ENCODE results near the gene KCNT1.

Gene KCNT1

GRCh38 chr9:135726138-135726853 lies 24.3 kb downstream of the KCNT1 start:
- Histone ChIP-seq H3K27ac (ENCODE audit: low read length) (no peak overlapping the region), H3K9me3 (ENCODE audit: insufficient read depth, low read length) (no peaks in the 10 kb centered on the region)
- TF ChIP-seq EZH2phosphoT487 (IDR thresholded peaks at IDR 0.05; ENCODE audit: low read depth) (no peak), CTCF (IDR thresholded peaks at IDR 0.05; ENCODE audit: low read depth, low read length) (0 out of 2 replicates have a peak, but pooled peaks have one; percentile 22)

GRCh38 chr9:135727257-135727875 lies 25.4 kb downstream of the KCNT1 start:
- Histone ChIP-seq H3K27ac (ENCODE audit: low read length) (no peak overlapping the region), H3K27me3 (ENCODE audit: low read depth, low read length) (no peaks in the 10 kb centered on the region), H3K79me2 (ENCODE audit: low read length) (no peaks in the 10 kb centered on the region), H3K9ac (ENCODE audit: low read length) (no peak overlapping the region), H3K9me3 (ENCODE audit: insufficient read depth, low read length) (no peaks in the 10 kb centered on the region), H3K36me3 (replicated peaks; ENCODE audit: low read depth, low read length) (no peaks in the 10 kb centered on the region), H3K4me1 (ENCODE audit: low read length) (no peaks in the 10 kb centered on the region), H4K20me1 (ENCODE audit: insufficient read depth, low read length) (no peaks in the 10 kb centered on the region), H2AFZ (ENCODE audit: low read depth, low read length) (no peak overlapping the region), H3K4me2 (ENCODE audit: low read length) (no peak overlapping the region), H3K4me3 (ENCODE audit: low read length) (no peak overlapping the region)
- TF ChIP-seq EZH2phosphoT487 (IDR thresholded peaks at IDR 0.05; ENCODE audit: low read depth) (no peak), CTCF (IDR thresholded peaks at IDR 0.05; ENCODE audit: low read depth, low read length) (no peak)

More at GRCh38 chr9:135726138-135726853, 24.3 kb downstream of the KCNT1 start:
- Histone ChIP-seq H3K27me3 (ENCODE audit: low read depth, low read length) (no peaks in the 10 kb centered on the region), H3K4me3 (ENCODE audit: low read length) (no peak overlapping the region), H2AFZ (ENCODE audit: low read depth, low read length) (no peak overlapping the region), H3K9ac (ENCODE audit: low read length) (no peak overlapping the region), H3K79me2 (ENCODE audit: low read length) (no peaks in the 10 kb centered on the region), H3K4me1 (ENCODE audit: low read length) (no peaks in the 10 kb centered on the region), H3K36me3 (replicated peaks; ENCODE audit: low read depth, low read length) (no peaks in the 10 kb centered on the region), H3K4me2 (ENCODE audit: low read length) (no peak overlapping the region), H4K20me1 (ENCODE audit: insufficient read depth, low read length) (no peaks in the 10 kb centered on the region)

- Histone ChIP-seq H3K4me3 (ENCODE audit: low read length) (no peak overlapping the region), H3K79me2 (ENCODE audit: low read length) (no peaks in the 10 kb centered on the region), H3K27ac (ENCODE audit: low read length) (no peak overlapping the region), H3K9me3 (ENCODE audit: insufficient read depth, low read length) (no peaks in the 10 kb centered on the region), H2AFZ (ENCODE audit: low read depth, low read length) (no peak overlapping the region), H3K4me1 (ENCODE audit: low read length) (no peaks in the 10 kb centered on the region), H3K27me3 (ENCODE audit: low read depth, low read length) (no peaks in the 10 kb centered on the region), H3K9ac (ENCODE audit: low read length) (no peak overlapping the region), H3K4me2 (ENCODE audit: low read length) (no peak overlapping the region), H4K20me1 (ENCODE audit: insufficient read depth, low read length) (no peaks in the 10 kb centered on the region), H3K36me3 (replicated peaks; ENCODE audit: low read depth, low read length) (no peaks in the 10 kb centered on the region)
- TF ChIP-seq EZH2phosphoT487 (IDR thresholded peaks at IDR 0.05; ENCODE audit: low read depth) (no peak), CTCF (IDR thresholded peaks at IDR 0.05; ENCODE audit: low read depth, low read length) (no peak)
Measured at GRCh38 chr9:135728436-135729110, 26.6 kb downstream of the KCNT1 start.

GRCh38 chr9:135729480-135729879 lies 27.5 kb downstream of the KCNT1 start:
- Histone ChIP-seq H3K9ac (ENCODE audit: low read length) (no peak overlapping the region), H3K36me3 (replicated peaks; ENCODE audit: low read depth, low read length) (no peaks in the 10 kb centered on the region), H3K27ac (ENCODE audit: low read length) (no peak overlapping the region), H3K4me1 (ENCODE audit: low read length) (no peaks in the 10 kb centered on the region), H3K79me2 (ENCODE audit: low read length) (no peaks in the 10 kb centered on the region), H3K27me3 (ENCODE audit: low read depth, low read length) (no peaks in the 10 kb centered on the region), H3K9me3 (ENCODE audit: insufficient read depth, low read length) (no peaks in the 10 kb centered on the region), H3K4me2 (ENCODE audit: low read length) (no peak overlapping the region), H4K20me1 (ENCODE audit: insufficient read depth, low read length) (no peaks in the 10 kb centered on the region), H2AFZ (ENCODE audit: low read depth, low read length) (no peak overlapping the region), H3K4me3 (ENCODE audit: low read length) (no peak overlapping the region)
- TF ChIP-seq EZH2phosphoT487 (IDR thresholded peaks at IDR 0.05; ENCODE audit: low read depth) = no peak
- no peak for TF ChIP-seq CTCF (IDR thresholded peaks at IDR 0.05; ENCODE audit: low read depth, low read length)

All from OCI-LY3 (cell line).